ENCODE results near the gene AGTRAP.
A peak's percentile ranks its signal among the peaks of the same experiment; 100 is the strongest.

Gene AGTRAP

DNA sequence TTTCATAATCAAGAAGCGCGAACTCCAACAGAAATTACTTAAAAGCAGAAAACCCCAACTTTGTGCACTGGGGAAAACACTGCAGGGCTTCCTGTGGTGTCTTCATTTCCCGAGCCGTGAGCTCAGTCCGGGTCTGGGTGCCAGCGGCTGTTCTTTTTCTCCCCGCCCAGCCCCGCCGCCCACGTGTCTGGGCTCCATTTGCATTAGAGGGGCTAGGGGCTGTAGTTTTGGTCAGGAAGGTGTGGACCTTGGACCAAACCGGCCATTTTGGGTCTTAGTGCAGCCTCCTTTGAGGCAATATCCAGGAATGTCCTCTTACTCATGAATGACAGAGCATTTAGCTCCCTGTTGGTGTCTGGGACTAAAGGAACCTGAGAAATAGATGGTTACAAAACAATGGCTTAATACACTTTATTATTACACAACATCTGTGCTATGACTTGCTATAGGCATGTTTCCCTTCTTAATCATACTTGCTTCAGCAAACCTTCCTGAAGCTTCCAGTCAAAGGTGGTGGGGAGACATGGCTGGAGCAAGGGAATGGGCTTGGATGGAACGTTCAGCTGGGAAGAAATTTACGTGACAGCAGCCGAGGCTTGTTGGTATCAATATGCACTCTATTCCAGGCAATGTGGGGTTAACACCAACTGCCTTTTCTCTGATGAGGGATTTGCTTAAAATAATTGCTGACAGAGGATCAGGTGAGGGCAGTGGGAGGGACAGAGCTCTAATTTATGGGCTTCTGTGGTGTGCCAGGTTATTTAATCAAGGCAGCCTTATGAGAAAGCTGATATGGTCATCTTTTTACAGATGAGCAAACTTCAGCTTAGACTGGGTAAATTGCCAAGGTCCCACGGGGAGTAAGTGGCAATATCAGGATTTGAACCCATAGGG lies 1.1 kb downstream of the AGTRAP start:
- DNase-seq = no peak

DNA sequence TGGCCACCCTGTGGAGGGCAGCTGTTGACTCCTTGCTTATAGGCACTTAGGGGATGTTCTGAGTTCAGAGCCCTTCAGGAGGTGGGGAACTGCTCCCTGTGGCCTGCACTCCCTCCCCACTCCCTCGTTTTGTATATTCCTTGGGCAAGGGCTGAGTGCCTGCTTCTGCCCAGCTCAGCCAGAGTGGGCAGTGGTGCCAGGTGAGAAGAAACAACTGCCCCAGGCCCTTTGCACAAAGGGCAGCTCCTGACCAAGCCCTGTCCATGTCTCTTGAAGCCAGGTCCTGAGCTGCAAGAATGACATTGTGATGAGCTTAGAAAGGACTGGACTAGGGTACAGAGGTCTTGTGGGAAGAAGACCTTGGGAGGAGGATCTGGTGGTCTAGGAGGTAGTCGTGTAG lies 2.2 kb downstream of the AGTRAP start:
- no peak for DNase-seq

DNA sequence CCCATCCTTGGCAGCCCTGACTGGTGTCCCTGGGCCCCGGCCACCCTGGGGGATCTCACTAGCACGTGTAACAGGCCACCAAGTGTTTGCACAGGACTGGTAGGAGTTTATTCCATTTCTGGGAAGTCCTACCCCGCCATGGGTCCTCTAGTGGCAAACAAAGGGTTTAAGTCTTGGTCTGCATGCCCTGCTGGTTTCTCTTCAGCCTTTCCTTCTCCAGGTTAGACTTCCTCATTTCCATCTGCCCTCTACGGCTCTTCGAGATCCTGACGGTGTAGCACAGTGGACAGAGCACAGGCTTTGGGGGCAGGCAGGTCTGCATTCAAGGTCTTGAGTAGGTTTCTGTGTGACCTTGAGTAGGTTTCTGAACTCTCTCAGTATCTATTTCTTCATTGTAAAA lies 2.8 kb downstream of the AGTRAP start:
- DNase-seq = no peak

DNA sequence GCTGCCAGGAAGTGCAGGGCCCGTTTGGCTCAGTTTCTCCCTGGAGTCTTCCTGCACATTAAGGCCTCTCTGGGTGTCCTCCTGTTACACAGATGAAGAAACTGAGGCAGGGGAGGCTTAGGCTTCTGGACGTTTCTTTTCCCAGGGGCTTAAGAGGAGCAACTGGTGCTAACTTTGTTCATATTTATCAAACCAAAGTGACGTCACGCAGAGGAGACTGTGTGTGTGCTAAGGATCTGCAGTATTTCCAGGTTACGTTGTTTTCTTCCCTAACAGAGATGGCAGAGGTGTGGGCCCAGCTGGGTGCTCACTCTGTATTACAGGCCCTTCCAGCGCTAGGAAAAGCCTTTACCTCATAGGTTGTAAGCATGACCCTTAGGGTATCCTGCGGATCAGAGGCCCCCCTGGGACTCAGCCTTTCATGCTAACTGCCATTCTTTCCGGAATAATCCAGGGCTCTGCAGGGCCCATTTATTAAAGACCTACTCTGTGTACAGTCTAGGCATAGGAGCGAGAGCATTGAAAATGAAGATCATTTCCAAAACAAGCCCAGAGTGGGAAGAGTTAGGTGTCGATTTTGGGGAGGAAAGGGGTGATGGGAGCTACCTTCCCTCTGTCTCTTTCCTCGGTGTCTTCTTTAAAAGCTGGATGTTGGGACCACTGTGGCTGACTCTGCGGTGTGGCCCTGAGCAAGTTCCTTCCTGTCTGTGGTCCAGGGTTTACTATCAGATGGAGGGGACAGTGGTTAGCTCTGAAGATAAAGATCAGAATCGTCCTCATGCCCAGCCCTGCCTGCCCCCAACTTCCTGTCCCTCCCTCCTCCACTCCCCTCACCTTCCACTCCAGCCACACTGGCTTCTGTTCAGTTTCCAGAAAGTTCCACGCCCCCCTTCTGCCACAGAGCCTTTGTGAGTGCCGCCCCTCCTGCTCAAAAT lies 4.6 kb downstream of the AGTRAP start:
- DNase-seq = no peak

DNA sequence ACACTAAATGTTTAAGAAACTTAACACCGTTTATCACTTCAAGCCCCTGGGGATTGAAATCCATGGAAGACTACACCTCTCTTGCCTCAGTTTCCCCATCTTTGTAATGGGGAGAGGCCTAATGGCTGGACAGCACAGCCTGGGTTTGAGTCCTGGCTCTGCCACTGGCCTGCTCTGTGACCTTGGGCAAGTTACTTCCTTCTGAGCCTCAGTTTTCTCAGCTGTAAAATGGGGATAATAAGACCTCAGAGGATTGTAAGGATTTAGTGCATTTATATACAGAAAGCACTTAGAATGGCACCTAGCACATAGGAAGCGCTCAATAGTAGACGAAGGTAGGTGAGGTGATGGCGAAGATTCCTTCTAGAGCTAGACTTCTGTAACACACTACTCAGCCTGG lies 5.5 kb downstream of the AGTRAP start:
- DNase-seq = no peak

DNA sequence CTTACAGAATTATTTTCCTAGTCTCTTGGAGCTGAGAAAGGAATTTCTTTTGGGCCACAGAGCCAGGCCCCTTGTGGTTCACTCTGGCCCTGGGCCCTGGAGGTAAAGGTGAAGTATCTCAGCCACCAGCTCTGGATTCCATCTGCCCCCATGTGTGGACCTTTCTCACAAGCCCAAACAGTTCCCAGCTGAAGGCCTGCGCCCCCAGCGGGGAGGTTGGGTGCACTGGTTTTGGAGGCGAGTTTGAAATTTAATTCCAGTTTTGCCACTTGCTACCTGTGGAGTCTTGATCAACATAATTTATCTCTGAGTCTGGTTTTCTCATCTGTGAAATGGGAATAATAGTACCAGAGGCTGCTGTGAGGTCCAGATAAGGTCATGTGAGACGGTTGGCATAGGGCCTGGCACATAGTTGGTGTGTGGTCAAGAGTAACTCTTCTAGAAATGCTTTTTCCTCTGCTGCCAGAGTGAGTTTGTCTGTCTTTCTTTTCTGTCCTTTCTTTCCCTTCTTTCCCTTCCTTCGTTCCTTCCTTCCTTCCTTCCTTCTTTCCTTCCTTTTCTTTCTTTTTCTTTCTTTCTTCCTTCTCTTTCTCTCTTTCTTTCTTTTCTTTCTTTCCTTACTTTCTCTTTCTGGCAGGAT lies 6.1 kb downstream of the AGTRAP start:
- no peak for DNase-seq

DNA sequence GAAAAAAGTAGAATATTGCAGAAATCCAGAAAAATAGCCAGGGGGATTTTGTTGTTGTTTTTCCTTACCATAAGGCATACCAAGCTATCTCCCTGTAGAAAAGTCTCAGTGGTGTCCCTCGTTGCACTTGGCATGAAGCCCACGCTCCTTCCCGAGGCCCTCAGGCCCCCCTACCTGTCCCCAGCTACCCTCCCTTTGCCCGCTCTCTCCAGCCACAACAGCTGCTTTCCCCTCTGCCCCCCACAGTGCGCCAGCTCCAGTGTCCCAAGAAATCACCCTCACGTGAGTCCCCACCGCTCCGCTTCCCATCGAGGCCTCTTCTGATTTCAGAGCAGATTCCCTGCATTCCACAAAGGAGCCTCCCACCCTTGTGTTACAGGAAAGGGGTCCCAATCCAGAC lies 8.4 kb downstream of the AGTRAP start:
- no peak for DNase-seq

DNA sequence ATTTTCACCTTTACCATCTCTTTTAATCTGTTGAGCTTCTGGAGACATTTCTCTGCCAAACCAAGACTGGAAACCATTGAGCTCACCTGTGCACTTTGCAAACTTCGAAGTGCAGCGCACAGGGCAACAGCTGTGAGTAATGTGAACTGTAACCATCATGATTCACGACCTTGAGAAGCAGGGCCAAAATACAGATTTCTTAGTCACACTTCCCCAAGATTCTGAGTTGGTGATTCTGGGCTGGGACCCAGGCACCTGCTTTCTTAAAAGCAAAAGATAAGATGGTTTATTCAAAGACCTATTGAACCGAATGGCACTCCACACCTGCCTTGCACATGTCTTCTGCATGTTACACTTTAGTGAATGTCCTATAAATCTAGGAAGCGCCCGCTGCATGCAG lies 10.2 kb downstream of the AGTRAP start:
- DNase-seq = no peak

DNA sequence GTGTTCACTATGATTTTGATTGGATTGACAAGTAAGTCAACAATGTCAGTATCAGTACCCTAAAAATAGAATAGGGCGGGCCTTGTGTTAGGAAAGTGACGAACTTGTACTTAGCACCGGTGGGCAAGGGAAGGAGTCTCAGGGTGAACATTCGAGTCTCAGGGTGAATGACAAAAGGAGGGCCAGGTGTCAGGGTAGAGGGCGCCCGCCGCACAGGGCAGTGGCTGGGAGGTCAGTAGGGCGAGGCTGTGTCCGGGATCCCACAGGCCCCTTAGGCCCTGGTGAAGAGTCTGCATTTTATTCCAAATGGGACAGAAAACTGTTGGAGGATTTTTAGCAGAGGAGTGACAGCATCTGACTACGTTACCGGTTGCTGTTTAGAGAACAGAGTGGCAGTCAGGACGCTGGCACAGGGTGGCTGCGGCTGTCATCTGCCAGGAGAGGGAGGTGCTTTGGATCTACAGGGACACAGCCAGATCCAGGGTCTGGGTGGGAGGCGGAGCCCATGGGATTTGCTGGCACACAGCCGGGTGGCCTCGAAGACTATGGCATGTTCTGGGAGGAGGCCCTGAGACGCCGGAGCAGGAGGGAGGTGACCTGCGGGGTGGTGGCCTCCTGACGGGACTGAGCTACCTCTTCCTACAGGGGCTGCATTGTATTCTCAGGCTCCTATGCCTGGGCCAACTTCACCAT lies 11.0 kb downstream of the AGTRAP start:
- no peak for DNase-seq

DNA sequence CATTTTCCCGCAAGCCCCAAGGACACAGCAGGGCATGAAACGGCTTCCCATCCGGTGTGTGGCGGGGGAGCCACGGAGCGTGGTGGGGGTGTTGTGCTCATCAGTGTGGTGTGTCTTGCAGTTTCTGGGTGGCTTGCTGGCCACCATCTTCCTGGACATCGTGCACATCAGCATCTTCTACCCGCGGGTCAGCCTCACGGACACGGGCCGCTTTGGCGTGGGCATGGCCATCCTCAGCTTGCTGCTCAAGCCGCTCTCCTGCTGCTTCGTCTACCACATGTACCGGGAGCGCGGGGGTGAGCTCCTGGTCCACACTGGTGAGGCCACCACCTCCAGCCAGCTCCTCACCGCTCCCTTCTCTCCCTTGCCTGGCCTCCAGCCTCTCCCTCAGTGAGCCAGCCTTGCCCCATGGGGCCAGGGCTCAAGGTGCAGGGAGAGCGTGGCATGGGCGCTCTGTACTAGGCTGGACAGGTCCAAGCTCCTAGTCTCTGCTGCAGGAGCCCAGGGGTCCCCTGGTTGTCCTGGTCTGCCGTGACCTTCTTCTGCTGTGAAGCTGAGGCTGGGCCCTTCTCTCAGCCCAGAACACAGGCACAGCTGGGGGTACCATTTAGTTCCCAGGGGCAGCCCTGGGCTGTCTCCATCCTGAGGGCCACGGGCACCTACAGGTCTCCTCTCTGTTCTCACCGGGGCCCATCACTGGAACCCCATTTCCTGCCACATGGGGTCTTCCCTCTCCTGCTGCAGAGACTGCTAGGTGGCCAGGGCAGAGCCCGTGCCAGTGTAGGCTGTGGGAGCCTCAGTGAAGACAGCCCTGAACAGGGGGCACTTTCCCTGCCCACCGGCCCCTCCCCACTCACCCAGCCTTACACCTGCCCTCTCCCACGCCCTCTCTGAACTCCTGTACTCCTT lies 12.6 kb downstream of the AGTRAP start:
- no peak for DNase-seq

DNA sequence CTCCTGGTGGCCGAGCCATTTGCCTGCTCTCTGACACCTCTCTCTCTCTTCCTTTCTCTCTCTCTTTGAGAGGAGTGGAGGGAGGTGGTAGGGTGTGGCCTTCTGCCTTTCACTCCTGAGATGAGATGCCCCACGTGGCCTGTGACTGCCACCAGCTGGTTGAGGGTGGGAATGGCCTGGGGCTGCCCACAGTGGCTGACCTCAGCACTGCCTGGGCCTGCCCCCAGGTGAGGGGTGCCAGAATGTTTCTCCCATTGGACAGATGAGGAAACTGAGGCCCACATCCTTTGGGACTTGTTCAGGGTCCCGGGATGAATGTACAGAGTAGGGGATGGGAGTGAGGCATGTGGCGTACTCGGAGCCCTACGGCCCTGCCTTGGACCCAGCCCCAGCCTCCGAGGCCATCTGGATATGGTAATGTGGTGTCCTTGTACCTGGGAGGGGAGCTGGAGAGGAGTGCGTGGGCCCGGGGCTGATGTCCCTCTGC lies 13.3 kb downstream of the AGTRAP start:
- DNase-seq = peak; percentile 86

DNA sequence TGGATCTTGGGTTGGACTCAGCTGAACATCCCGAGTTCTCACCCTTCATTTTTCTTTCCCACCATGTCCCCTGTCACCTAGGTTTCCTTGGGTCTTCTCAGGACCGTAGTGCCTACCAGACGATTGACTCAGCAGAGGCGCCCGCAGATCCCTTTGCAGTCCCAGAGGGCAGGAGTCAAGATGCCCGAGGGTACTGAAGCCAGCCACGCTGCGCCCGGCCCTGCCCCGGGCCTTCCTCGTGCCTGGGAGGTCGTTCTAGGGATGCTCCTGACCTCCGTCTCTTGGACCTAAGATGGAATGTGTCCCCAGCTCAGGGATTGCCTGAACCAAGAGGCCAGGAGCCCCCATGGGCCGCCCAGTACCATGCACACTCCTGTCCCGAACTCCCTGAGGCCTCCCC lies 14.1 kb downstream of the AGTRAP start:
- no peak for DNase-seq

DNA sequence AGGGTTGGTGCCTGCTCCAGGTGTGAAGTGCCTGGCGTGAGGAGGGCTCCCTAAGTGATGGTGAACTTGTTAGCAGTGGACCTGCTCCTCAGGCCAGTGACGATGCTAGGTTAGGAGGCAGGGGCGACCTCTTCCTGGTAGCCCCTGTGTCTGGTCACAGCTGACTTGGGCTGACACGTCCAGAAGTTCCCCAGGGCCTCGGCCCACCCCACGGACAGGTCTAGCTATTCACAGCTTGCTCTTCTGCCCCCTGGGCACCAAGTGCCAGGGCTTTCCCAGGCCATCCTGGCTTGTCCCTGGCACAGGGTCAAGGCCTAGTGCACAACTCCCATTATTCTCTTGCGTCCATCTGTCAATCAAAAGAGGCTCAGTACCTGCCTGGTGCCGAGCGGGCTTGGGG lies 15.2 kb downstream of the AGTRAP start:
- DNase-seq = no peak

DNA sequence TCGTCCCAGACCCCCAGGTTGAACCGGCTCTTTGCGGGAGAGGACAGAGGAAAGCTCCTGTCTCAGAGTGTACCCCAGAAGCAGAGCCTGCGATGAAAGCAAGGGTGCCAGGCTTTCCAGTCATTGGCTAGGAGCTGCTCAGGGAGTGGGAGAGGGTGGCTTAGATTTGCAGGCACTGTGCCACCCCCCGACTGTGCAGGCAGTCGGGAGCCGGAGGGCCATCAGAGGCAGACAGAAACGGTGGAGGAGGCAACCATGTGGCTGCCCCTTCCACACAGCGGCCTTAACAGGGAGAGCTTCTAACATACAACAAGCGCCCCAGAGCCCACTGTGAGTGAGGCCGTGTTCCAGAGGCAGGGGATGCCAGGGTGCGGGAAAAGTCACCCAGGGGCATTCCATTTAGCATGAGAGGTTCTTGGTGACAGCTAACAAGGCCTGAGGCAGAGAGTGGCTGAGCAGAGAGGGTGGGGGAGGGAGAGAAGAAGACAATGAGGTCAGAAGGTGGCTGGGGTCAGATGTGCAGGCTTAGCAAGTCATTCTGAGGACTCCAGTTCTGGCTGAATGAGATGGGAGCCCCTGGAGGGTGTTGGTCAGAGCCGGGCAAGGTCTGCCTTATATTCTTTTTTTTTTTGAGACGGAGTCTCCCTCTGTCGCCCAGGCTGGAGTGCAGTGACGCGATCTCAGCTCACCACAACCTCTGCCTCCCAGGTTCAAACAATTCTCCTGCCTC lies 16.6 kb downstream of the AGTRAP start:
- no peak for DNase-seq

DNA sequence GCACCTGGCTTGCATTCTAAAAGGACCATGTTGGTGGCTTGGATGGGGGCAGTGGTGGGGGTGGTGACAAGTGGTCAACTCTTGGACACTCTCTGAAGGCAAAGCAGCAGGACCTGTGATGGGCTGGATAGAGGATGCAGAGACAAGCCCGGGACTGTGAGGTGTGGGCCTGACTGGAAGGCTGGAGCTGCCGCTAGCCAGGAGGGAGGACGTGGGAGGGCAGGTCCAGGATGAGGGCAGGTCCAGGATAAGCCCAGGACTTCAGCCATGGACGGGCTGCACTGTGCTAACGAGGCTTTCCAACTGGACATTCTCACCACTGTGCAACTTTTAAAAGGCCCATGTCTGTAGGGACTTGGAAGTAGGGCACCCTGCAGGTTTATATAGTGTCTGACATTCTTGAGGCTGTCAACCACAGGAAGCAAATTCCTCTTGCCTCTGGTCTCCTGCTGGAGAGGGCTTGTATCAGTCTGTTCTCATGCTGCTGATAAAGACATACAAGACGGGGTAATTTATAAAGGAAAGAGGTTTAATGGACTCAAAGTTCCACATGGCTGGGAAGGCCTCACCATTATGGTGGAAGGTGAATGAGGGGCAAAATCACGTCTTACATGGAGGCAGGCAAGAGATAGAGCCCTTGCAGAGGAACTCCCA lies 17.7 kb downstream of the AGTRAP start:
- no peak for DNase-seq

DNA sequence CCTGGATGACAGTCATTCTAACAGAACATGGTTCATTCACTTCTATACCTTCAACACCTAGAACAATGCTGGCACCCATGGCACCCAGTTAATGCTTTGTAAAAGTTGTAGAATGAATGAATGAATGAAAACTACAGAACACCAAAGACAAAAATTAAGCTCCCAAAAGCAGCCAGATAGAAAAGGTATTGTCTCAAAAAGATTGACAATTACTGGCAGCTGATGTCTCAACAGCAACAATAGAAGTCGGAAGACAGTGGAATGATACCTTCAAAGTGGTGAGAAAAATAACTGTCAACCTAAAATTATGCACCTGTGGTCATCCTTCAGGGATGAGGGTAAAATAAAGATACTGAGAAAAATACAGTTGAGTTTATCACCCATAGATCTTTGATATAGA lies 21.1 kb downstream of the AGTRAP start:
- DNase-seq = no peak

DNA sequence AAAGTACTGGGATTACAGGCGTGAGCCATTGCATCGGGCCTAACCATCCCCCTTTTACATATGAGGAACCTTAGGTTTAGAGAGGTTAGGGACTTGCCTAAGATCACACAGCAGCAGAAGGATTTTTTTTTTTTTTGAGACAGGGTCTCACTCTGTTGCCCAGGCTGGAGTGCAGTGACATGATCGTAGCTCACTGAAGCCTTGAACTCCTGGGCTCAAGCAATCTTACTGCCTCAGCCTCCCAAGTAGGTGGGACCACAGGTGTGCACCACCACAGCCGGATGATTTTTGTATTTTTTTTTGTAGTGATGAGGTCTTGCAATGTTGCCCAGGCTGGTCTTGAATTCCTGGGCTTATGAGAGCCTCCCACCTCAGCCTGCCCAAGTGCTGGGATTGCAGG lies 23.9 kb downstream of the AGTRAP start:
- no peak for DNase-seq

DNA sequence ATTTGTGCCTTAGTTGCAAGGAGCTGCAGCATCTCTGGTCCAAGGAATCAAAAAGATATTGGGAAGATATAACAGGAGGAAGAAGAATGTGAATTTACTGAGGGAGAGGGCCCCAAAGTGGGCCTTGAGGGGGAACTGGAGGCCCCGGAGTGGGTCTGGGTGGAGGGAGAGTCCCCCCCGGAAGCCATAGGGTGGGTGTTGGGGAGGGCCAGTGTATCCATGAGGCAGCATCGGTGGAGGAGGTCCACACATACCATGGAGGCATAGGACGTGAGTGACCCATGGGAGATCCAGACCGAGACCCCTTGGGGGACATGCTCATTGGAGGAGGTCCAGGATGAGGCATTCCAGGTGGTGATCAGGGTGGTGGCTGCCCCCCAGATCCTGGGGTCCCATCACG lies 25.3 kb downstream of the AGTRAP start:
- DNase-seq = no peak

DNA sequence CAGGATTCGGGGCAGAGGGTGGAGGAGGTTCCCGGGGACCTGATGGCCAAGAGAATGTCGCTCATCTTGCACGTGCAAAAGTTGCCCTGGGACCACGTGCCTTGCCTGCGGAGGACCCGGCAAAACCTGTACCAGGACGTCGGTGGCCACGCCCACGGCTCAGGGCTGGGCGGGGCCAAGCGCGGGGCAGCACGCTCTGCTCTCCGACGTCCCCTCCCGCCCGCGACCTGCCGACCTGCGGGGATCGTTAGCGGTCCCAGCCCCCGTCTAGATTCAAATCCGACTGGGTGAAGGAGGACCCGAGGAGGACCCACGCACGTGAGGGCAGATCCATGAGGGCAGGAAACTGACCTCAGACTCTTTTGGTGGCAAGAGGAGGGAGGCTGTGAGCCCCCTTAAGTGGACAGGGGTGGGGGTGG lies 26.1 kb downstream of the AGTRAP start, which contains the start of gene C1orf167:
C1orf167 (plus strand) TSS at position 206 of the 419 bp plus-strand sequence. CDS start 2,208 bp downstream, outside the sequence.
- no peak for DNase-seq

DNA sequence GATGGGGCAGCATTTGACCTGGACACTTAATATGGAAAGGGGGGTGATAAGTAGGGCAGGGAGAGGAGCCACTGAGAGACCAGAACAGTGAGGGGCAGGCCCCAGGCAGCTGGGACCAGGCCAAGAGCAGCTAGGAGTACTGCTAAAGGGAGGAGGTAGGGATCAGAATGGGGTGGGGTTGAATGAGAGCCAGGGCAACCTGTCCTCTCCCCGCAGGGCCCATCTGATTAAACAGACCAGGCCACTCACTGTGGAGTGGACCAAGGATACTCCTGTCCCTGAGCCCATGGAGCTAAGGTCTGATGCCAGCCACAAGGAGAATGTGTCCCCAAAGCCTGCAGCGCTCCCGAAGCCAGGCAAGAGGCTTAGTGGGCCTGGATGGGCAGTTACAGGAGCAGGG lies 28.2 kb downstream of the AGTRAP start:
- no peak for DNase-seq

Measured in 8988T (cell line).